K562 (cell line): Measurements from ENCODE around the gene NAA40. TPM values are rescaled to one million over a fixed set of nuclear protein-coding genes. Genes with fewer than 3 reads are reported as not detected.

Experiments
- ADNP ChIP-seq: fragments of 200-800 bp; sonication (Bioruptor generic); IDR thresholded peaks from 2 replicates; pipeline ENCODE4 v1.6.1; 2016; ENCODE audit warnings: missing genetic modification characterization, missing compliant biosample characterization
- CCAR2 ChIP-seq: fragments of 200-400 bp; formaldehyde crosslinking; IDR thresholded peaks from 2 replicates; pipeline ENCODE4 v1.6.1; 2017; ENCODE audit warnings: mild to moderate bottlenecking, low read depth, low read length
- ESRRA ChIP-seq: fragments of 450-650 bp; IDR thresholded peaks from 2 replicates; pipeline ENCODE4 v1.6.1; 2014; ENCODE audit warnings: low read depth, mild to moderate bottlenecking, moderate library complexity, borderline replicate concordance
- KLF10 ChIP-seq: fragments of 250-450 bp; sonication (Bioruptor Pico); IDR thresholded peaks from 2 replicates; pipeline ENCODE4 v1.6.1; 2021; ENCODE audit warnings: matching md5 sums
- MCM5 ChIP-seq: fragments of 450-650 bp; IDR thresholded peaks from 2 replicates; pipeline ENCODE4 v1.6.1; 2016; ENCODE audit warnings: low read depth
- NONO ChIP-seq, 2 experiments: fragments of 200-400 bp in 1 of 2; fragments of 450-650 bp in 1 of 2; formaldehyde crosslinking in 1 of 2; IDR thresholded peaks; 2 replicates each; pipeline ENCODE4 v1.6.1; 2017; ENCODE audit warnings: low read depth in 2 of 2, mild to moderate bottlenecking in 2 of 2, moderate library complexity in 2 of 2, low read length in 1 of 2
- POLR2H ChIP-seq: IDR thresholded peaks from 2 replicates; pipeline ENCODE4 v1.6.1; 2016; ENCODE audit warnings: missing genetic modification characterization, low read depth, mild to moderate bottlenecking, control low read depth, missing compliant biosample characterization, moderate library complexity
- RBBP5 ChIP-seq: fragments of 200-600 bp; sonication (generic); IDR thresholded peaks from 2 replicates; pipeline ENCODE4 v1.6.1; 2012; ENCODE audit warnings: borderline replicate concordance, mild to moderate bottlenecking, low read length, control low read depth, inconsistent platforms; ENCODE audit not compliant: insufficient read depth, poor library complexity, severe bottlenecking
- SIRT6 ChIP-seq: IDR thresholded peaks from one replicate; pipeline ENCODE4 v1.6.1; 2012; ENCODE audit warnings: low read depth, mild to moderate bottlenecking, control low read depth, inconsistent platforms, low read length, moderate library complexity
- SPI1 ChIP-seq: IDR thresholded peaks from 2 replicates; pipeline ENCODE4 v1.6.1; 2011; ENCODE audit warnings: low read depth, low read length, control low read depth, borderline replicate concordance
- TRIM24 ChIP-seq, 2 experiments: fragments of 450-650 bp; IDR thresholded peaks; 2 replicates each; pipeline ENCODE4 v1.6.1; 2016
- ZNF184 ChIP-seq: sonication (generic); formaldehyde crosslinking; IDR thresholded peaks from 2 replicates; pipeline ENCODE4 v1.5.0; 2020; ENCODE audit warnings: missing genetic modification reagents
- ZNF224 ChIP-seq: sonication (generic); formaldehyde crosslinking; IDR thresholded peaks from 2 replicates; pipeline ENCODE4 v1.8.0; 2022; ENCODE audit warnings: mild to moderate bottlenecking, missing genetic modification reagents
- ZNF354B ChIP-seq: fragments of 250-450 bp; sonication (Bioruptor Pico); IDR thresholded peaks from 2 replicates; pipeline ENCODE4 v1.4.0; 2020
- polyA plus RNA-seq, 8 experiments: library from polyadenylated mRNA; depleted of rRNA in 4 of 8; stranded (reverse) in 5 of 8; unstranded in 3 of 8; fragments of >200 nt; fragmentation: Nextera tagmentation in 2 of 8; fragmentation: Illumina TruSeq in 1 of 8; extraction: Ambion mirVana in 2 of 8; extraction: Trizol in 1 of 8; gene quantifications; 2 replicates each; pipeline versions ENCODE4 v1.2.1 to v1.2.3, GENCODE V29; 2011 to 2014; ENCODE audit warnings: inconsistent platforms in 1 of 8, missing spikeins in 1 of 8
- total RNA-seq, 7 experiments: library from RNA; depleted of rRNA in 6 of 7; stranded (reverse); fragments of >200 nt in 6 of 7; fragmentation: Illumina TruSeq in 2 of 7; extraction: Trizol in 2 of 7; gene quantifications; 2 replicates each; pipeline versions ENCODE4 v1.2.1 to v1.2.3, GENCODE V29; 2011 to 2021; ENCODE audit warnings: low replicate concordance in 1 of 7
- TF ChIP-seq, protein P1 (sequence below): sonication (generic); formaldehyde crosslinking; IDR thresholded peaks from 2 replicates; pipeline ENCODE4 v1.8.0; 2022; ENCODE audit warnings: mild to moderate bottlenecking, missing genetic modification reagents
- TF ChIP-seq, protein P2 (sequence below): sonication (generic); formaldehyde crosslinking; IDR thresholded peaks from 2 replicates; pipeline ENCODE4 v1.8.0; 2023; ENCODE audit warnings: missing genetic modification reagents, mild to moderate bottlenecking, borderline replicate concordance
- TF ChIP-seq, protein P3 (sequence below): fragments of 150-350 bp; conservative IDR thresholded peaks from 2 replicates; pipeline ENCODE4 v1.6.1; 2014; ENCODE audit warnings: low read length

The NAA40 gene
- total and polyA plus RNA-seq, 9 of the 15 experiments (the other 6 are each of a cell fraction or from before 2014, with no cell fraction given) = 6.2 to 39.0 (median 23.1) TPM

DNA sequence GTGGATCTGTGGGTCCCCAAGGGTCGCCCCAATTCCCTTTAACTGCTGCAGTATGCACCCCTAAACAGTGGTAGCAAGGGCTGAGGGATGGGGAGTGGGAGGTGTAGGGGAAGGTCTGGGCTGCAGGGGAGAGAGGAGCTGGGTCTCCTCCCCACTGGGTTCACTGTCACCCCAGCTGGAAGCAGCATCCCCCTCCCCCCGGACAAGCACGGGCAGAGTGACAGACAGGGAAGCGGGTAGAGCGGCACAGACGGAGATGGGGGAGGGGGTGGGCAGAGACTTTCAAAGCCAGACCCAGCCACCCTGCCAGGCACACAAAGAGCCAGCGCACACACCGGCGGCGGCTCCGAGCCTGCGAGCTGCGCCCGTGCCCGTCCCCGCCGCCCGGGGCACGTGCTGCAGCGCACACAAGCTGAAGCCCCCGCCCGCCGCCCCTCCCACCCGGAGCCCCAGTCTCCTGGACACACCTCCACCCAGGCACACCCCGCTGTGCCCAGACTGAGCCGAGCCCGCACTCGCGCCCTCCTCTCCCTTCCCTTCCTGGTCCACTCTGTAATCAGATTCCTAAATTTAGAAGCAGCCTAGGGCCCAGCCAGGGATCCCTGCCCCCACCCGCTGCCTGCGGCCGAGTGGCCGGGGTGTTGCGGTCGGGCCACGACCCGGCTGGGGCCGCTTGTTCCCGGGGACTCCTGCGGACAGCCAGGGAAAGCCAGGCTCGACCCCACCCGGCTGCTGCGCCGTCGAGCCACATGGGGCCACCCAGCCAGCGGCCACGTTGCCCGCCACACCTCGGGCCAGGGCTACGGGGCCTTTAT lies 20.9 kb upstream of the NAA40 start (continued):
- TF ChIP-seq, protein P1, sequence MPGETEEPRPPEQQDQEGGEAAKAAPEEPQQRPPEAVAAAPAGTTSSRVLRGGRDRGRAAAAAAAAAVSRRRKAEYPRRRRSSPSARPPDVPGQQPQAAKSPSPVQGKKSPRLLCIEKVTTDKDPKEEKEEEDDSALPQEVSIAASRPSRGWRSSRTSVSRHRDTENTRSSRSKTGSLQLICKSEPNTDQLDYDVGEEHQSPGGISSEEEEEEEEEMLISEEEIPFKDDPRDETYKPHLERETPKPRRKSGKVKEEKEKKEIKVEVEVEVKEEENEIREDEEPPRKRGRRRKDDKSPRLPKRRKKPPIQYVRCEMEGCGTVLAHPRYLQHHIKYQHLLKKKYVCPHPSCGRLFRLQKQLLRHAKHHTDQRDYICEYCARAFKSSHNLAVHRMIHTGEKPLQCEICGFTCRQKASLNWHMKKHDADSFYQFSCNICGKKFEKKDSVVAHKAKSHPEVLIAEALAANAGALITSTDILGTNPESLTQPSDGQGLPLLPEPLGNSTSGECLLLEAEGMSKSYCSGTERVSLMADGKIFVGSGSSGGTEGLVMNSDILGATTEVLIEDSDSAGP = no peak
- TF ChIP-seq, protein P2, sequence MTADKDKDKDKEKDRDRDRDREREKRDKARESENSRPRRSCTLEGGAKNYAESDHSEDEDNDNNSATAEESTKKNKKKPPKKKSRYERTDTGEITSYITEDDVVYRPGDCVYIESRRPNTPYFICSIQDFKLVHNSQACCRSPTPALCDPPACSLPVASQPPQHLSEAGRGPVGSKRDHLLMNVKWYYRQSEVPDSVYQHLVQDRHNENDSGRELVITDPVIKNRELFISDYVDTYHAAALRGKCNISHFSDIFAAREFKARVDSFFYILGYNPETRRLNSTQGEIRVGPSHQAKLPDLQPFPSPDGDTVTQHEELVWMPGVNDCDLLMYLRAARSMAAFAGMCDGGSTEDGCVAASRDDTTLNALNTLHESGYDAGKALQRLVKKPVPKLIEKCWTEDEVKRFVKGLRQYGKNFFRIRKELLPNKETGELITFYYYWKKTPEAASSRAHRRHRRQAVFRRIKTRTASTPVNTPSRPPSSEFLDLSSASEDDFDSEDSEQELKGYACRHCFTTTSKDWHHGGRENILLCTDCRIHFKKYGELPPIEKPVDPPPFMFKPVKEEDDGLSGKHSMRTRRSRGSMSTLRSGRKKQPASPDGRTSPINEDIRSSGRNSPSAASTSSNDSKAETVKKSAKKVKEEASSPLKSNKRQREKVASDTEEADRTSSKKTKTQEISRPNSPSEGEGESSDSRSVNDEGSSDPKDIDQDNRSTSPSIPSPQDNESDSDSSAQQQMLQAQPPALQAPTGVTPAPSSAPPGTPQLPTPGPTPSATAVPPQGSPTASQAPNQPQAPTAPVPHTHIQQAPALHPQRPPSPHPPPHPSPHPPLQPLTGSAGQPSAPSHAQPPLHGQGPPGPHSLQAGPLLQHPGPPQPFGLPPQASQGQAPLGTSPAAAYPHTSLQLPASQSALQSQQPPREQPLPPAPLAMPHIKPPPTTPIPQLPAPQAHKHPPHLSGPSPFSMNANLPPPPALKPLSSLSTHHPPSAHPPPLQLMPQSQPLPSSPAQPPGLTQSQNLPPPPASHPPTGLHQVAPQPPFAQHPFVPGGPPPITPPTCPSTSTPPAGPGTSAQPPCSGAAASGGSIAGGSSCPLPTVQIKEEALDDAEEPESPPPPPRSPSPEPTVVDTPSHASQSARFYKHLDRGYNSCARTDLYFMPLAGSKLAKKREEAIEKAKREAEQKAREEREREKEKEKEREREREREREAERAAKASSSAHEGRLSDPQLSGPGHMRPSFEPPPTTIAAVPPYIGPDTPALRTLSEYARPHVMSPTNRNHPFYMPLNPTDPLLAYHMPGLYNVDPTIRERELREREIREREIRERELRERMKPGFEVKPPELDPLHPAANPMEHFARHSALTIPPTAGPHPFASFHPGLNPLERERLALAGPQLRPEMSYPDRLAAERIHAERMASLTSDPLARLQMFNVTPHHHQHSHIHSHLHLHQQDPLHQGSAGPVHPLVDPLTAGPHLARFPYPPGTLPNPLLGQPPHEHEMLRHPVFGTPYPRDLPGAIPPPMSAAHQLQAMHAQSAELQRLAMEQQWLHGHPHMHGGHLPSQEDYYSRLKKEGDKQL (CRISPR knock-in tag) = no peak
- TF ChIP-seq MCM5 (no peak), ESRRA (peak; percentile 65; the same call in 1 of the 2 replicates), ZNF354B (no peak), ADNP (tag) (no peak), RBBP5 (no peak), POLR2H (tag) (no peak), SIRT6 (no peak), ZNF184 (CRISPR knock-in tag) (no peak), CCAR2 (no peak), SPI1 (no peak), NONO (IDR thresholded peaks at IDR 0.05; ENCODE audit: low read depth in 2 of 2, low read length in 1 of 2) (no peak), TRIM24 (IDR thresholded peaks at IDR 0.05) (0 out of 4 replicates have a peak, but pooled peaks of 1 of the 2 experiments have one; percentile 16), ZNF224 (CRISPR knock-in tag) (no peak), KLF10 (CRISPR knock-in tag) (no peak)
- TF ChIP-seq, protein P3, sequence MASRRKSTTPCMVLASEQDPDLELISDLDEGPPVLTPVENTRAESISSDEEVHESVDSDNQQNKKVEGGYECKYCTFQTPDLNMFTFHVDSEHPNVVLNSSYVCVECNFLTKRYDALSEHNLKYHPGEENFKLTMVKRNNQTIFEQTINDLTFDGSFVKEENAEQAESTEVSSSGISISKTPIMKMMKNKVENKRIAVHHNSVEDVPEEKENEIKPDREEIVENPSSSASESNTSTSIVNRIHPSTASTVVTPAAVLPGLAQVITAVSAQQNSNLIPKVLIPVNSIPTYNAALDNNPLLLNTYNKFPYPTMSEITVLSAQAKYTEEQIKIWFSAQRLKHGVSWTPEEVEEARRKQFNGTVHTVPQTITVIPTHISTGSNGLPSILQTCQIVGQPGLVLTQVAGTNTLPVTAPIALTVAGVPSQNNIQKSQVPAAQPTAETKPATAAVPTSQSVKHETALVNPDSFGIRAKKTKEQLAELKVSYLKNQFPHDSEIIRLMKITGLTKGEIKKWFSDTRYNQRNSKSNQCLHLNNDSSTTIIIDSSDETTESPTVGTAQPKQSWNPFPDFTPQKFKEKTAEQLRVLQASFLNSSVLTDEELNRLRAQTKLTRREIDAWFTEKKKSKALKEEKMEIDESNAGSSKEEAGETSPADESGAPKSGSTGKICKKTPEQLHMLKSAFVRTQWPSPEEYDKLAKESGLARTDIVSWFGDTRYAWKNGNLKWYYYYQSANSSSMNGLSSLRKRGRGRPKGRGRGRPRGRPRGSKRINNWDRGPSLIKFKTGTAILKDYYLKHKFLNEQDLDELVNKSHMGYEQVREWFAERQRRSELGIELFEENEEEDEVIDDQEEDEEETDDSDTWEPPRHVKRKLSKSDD = no peak
